ENCODE measurements around the gene GOLIM4.
"Not testable (repeated sequence)": the region's sequence is repeated elsewhere in the genome, so short reads cannot be mapped to it uniquely, and the experiment has no call there.

GOLIM4 gene

DNA sequence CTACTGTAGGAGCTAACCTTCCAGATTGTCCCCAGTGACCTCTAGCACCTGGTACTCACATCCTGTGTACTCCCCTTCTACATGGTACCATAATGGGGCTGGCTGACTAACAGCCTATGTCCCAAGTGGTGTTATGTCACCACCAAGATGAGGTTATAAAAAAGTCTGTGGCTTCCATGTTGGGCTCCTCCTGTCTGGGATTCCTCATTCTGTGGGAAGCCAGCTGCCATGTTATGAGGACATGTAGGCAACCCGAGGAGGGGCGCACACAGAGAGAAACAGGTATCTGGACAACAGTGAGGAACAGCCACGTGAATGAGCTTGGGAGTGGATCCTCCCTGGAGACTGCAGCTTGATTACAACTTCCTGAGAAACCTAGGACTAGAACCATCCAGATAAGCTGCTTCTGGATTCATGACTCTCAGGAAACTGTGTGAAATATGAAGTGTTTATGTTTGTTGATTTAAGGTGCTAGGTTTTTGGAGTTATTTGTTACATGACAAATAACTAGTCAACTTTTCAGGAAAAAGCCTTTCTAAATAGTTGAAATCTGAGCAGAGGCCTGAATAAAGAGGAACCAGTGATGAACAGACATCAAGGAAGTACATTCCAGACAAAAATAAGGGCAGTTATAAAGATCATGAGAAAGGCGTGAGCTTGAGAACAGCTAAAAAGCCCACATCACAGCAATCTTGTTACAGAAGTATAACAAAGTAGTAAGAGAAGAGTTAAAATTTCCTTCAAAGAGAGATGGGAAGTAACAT is 21.7 kb downstream of the GOLIM4 start:
- no peak for DNase-seq

DNA sequence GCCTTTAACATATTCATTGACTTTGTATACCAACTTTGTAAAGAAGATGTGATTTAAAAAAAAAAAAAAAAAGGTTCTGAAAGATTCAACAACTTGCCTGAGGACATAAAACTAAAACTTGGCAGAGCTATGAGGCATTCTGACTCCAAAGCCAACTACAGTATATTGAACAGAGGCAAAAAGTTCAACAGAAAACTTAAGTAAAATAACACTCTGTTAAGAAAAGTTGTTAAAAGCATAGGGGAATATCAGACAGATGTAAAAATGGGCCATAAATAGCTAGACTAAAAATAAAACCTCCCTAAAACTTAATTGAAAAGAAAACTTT is 23.4 kb downstream of the GOLIM4 start:
- DNase-seq: no peak

DNA sequence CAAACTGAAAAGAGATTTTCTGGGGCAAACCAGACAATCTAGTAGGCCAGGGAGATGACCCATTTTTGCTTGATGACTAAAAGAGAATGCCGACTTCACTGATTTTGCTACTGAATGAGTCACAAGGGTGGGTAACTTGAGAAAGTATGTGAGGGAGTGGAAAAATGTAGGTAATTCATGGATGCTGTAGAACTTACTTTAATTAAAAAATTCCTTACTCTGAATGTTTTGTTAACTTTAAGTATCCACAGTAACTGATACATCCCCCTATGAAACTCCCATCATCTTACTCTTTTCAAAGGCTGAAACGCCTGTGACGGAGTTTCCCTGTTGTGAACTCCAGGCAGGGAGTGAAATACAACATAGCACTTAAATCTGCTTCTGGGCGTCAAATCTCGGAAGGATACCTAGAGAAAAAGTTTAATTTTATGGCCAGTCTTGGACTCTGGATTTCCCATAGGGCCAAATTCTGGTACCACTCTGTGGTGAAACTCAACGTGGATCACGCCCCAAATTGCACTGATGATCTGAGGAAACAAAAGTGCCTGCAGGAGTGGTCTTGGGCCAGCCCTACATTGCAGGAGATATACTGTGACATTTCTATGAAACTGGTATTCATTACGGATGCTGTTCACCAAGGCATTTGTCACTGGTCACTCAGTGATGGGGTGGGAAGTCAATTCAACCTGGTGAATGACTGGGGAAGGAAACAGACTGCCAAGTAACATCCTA is 24.0 kb downstream of the GOLIM4 start:
- DNase-seq: no peak

DNA sequence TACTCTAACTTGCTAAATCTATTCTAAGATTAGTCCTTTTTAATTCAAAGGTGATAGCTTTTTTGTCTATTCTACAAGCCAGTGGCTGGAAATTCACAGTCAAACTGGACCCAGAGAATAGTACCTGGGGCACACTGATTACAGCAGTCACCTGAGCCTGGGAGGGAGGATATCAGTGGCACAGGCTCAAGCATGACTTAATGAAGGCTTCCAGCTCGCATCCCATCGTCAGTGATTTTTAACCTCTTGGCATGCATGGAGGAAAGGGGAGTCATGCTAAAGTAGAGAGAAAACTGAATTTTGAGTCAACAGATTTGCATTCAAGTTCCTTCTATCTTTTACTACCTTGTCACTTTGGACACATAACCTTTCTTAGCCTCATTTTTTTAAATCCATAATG is 24.8 kb downstream of the GOLIM4 start:
- no peak for DNase-seq

DNA sequence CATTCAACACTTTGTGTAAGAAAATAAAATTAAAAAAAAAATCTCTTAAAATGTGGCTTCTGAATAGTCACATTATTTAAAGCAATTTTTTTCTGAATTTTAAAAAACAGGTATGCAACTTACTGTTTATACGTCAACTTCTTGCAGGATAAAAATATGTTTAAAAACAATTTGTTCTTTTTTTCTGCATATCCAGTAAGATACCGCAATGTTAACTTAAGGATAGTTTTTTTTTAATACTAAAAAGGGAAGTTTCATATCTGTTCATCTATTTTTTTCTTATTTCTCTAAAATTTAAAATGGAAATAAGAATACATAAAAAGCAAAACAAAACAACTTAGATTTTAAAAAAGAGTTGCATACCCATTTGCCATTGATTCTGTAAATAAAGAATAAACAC is 27.4 kb downstream of the GOLIM4 start:
- no peak for DNase-seq

DNA sequence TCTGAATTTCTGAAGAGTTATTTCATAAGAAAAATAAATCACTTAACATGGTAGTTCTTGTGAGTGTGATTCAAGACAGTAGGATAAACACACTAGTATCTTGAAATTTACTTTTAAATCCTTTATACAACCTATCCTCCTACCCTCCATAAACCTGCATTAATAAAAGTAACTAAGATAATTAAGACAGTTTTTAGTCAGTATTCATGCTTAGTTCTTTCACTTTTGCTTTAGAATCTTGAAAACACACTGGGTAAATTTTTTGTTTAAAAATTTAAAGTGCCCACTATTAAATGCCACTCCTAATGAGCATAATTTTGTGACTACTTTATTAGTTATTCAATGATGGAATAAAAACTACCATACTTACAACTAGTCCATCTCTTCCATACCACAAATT is 28.8 kb downstream of the GOLIM4 start:
- DNase-seq: no peak

DNA sequence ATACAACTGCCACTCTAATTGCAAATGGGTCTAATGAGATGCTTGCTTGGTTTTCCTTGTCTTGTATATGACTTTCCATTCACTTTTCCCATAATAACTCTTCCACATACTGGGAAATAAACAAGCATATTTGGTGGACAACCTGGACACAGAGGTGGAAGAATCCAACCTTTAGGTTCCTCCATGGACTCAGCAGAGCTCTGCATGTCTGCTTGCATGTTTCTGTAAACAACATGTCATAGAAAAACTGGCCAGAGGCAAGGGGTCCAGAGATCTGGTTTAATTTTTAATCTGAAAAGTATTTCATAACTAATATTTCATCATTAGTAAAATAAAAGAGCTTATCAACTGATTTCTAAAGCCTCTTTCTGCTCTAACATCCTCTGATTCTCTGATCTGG is 30.2 kb downstream of the GOLIM4 start:
- DNase-seq: no peak

DNA sequence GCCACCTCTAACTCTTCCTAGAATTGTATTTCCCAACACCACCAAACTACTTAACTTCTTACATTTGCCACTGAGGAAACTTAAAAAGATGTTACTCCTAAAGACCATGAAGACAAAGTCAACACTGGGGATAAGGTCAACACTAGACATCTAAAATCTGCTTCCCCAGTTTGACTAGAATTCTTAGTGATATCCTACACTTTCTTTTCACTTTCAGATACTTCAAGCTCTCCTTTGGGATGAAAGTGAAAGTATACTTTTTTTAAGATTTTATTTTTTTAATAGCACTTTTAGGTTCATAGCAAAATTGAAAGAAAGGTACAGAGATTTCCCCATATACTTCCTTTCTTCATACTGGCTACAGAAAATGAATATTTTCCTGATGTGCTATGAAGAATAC is 32.6 kb downstream of the GOLIM4 start:
- no peak for DNase-seq

DNA sequence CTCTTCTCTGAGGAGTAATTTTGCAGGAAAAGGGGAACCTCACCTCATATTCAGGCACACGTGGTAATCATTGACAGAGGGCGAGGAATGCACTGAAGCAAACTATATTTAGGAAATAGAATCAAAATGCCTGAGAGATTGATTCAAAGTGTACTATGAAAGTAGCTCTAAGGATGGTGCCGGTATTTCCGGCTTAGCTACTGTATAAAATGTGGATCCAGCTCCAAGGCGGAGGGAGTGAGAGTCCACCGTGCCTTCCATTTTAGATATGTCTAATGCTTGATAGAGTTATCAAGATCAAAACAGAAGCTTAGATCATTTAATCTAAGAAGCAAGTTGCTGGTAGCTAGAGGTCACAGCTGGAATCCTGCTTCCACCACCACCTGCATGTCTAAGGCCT is 33.0 kb downstream of the GOLIM4 start:
- no peak for DNase-seq

DNA sequence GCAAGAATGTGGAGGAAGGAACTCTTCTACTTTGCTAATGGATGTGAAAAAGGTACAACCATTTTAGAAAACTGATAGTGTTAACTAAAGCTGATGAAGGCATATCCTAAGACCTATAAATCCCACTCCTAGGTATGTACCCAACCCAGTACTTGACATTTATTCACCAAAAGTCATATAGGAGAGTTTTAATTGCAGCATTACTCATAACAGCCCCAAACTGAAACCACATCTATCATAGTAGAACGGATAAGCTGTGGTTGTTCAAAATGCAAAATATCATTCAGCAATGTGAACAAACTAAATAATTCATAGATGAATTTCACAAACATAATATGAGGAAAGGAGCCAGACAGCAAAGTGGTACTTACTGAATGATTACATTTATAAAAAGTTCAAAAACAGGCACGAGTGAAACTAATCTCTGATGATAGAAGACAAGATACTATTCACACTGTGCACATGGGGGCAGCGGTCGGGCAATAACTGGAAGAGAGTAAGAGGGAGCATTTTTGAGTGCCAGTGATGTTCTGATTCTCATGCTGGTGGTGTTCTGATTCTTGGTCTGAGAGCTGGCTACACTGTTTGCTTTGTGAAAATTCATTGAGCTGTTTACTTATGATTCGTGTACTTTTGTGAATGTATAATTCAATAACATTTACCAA is 34.3 kb downstream of the GOLIM4 start:
- DNase-seq: no peak

DNA sequence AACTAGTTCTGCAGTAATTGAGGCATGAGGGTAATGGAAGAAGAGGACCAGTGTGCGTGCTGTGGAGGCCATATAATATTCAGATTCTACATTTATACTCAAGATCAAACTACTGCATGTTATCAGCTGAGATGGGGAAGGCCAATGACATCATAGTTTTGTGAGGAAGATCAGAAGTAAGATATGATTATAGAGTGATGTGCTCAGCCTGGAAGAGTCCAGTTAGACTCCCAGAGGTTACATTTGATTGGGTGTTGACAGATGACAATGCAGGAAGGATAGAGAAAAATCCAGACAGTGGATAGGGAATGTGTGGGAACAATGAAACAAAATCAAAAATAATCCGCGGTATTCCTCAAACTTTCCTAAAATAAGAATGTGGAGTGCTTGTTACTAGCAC is 35.4 kb downstream of the GOLIM4 start:
- no peak for DNase-seq

DNA sequence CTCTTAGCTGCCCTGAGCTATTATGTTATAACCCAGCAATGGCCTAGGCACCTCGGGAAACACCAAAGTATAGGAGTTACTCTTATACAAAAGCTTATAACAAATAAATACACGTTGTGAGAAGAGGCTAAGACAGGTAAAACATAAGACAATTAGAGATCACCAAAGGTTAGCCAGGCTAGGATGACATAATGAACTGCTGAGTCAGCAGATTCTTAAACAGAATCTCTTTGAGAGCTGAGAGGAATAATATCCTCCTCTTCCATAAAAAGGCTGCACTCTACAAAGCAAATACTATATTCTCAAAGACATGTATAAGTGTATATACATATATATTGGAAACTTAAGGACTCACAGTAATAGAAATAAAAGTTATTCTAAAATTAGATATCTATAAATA is 37.2 kb downstream of the GOLIM4 start:
- no peak for DNase-seq

DNA sequence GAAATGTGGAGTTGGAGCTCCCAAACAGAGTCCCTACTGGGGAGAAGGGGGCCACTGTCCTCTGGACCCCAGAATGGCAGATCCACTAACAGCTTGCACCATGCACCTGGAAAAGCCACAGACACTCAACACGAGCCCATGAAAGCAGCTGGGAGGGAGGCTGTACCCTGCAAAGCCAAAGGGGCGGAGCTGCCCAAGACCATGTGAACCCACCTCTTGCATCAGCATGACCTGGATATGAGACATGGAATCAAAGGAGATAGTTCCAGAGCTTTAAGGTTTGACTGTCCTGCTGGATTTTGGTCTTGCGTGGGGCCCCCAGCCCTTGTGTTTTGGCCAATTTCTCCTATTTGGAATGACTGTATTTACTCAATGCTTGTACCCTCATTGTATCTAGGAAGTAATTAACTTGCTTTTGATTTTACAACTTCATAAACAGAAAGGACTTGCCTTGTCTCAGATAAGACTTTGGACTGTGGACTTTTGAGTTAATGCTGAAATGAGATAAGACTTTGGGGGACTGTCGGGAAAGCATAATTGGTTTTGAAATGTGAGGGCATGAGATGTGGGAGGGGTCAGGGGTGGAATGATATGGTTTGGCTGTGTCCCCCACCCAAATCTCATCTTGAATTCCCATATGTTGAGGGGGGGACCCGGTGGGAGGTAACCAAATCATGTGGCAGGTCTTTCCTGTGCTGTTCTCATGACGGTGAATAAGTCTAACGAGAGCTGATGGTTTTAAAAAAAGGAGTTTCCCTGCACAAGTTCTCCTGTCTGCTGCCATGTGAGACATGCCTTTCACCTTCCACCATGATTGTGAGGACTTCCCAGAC is 39.1 kb downstream of the GOLIM4 start:
- DNase-seq: not testable (repeated sequence)

DNA sequence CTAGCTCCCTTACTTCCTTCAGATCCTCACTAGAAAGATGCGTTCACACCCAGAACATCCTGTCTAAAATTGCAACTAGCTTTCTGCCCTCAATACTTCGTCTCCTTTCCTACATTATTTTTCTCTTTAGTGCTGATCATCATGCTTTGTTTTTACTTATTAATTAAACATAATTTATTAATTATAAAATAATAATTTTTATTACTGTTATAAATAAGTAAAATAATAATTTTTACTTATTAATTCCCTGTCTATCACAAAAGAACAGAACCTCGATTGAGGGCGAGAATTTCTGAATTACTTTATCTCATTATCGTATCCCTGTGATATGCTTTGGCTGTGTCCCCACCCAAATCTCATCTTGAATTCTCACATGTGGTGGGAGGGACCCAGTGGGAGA is 41.3 kb downstream of the GOLIM4 start:
- no peak for DNase-seq

DNA sequence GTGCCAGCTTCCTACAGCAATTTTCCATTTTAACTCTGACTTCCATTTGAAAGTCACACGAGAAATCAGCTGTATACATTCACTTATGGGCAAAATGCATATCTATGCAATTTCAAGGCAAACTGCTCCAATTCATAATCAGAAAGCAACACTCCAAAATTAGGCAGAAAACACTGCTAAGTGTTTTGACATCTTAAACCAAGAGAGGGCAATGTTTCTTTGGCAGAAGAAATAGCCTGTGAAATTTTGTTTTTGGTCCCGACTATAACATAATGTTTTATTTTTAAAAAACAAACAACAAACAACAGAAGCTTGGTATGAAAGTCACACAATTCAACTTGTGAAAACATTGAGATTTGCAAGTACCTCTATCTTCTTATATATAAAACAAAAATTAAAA is 42.6 kb downstream of the GOLIM4 start:
- no peak for DNase-seq

DNA sequence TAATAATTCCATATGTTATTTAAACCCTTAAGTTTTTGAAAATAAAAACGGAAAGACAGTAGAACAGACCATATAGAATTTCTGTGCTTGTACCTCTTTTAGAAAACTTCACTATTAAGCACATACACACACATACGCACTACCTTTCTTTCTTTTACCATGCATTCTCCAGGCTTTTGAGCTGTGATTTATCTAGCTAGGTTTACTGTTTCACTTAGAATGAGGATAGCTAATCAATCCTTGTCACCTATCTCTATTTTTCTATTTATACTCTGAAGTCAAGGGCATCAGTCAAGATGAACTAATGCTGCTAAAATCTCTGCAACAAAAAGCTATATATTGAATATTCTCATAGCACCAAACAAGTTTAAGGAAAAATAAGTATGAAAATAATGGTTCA is 43.2 kb downstream of the GOLIM4 start:
- DNase-seq: no peak

DNA sequence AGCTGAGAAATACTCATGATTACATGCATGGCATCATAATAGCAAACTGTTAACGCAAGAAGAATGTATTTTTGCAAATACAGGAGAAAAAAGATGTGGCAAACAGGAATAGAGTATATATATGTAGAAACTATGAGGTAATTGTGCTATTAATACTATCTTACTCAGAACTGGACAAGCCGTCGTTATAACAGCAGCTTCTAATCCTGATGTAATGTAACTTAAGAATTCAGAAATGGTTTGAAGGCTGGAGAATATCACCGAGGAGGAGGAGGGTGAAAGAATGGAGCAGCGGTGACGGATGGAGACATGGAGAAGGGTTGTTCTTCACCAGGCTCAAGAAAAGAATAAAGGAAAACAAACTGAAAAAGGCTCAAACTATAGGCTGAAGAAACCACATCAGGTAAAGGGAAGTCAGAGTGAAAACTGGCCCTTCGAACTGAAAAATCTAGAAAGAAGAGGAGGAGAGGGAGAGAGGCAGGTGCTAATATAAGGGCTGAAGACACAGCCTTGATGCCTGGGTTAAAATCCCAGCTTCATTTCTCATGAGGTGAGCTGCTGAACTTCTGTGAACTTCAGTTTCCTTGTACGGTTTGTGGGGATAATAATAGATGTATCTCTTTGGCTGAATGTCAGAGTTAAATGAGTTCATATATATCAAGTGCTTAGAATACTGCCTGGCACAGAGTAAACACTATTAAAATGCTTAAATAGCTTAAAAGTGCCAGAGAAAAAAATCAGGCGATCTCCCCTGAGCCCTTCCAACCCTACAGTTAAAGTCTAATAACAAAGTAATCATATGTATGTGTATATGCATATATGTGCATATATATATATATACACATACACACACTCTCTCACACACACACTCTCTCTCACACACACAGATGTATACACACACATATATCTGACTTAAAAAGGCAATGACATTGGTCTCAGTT is 43.9 kb downstream of the GOLIM4 start:
- no peak for DNase-seq

DNA sequence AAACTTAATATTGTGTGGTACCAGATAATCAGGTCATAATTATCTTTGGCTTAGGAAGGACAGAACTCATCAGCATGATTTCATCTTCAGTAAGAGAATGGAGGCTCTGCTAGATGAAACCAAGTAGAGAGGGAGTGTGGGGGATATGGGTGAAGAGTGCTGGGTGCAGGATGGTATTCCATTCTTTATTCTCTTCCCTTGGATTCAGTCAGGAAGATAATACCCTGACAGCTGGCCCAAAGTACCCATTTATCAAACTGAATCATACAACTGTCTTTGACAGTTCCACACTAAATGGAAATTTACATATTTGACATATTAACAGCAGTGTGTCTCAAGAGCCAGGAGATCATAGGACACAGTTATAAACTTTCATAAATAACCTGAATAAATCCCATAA is 44.7 kb downstream of the GOLIM4 start:
- DNase-seq: no peak

DNA sequence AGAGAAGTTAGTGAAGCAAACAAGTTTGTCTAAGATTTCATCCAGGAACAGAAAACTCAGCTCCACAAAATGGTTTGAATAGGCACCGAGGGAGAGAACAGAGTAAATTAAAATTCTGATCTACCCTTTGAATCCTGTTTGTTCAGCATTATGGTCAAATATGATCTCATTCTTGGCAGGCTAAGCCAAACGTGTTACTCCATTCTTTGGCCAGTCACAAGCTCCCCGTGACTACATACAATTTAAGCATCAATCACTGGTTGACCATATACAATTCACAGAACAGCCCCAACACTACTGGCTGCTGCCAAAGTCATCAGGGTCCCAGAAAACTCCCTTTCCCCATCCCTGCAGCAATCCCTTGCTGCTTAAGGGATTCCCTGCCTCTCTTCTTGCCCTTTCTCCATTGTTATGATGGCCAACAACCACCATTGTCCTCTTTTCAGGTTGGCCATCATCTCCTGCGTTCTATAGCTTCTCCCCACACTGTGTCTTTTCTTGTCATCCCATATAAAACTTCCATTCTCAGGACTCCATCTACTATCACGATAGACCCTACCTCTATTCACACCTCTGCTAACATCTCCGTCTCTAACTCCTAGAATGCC is 46.3 kb downstream of the GOLIM4 start:
- no peak for DNase-seq

DNA sequence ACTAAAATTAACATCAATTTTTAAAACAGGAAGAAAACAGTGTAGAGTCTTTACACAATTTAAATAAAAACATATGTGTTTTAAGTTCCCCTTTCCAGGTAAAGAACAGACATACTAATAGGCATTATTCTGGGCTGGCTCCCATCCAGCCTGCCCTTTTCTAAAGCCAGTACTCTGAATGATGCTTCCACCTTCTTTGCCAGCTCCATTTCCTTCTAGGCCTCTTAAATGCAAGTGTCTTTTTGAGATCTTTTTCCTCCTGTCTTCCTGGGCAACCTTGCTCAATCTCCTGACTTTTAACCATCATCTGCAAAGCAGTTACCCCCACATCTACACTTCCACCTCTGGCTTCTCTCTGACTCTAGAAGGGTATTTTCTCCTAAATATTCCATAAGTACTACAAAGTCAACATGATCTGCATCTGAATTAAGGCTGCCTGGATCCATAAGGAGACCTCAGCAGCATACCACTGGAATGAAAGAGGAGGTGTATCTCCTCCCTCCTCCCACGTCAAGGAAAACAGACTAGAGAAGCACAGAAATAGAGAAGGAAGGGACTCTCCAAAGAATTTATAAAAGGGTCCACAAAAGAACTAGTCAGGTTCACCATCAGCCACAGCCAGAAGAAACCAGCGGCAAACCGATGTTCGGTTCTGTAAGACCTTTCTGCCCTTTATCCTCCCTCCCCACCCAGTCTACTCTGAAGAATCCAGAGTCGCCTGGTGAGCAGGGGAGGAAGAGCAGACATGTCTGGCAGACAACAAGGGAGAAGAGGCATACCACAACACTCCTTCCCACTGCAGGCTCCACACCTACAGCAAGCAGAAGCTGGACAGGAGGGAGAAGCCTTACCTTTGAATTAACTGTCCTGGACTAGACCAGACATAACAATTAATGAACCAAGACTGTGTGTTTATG is 47.1 kb downstream of the GOLIM4 start:
- no peak for DNase-seq

DNA sequence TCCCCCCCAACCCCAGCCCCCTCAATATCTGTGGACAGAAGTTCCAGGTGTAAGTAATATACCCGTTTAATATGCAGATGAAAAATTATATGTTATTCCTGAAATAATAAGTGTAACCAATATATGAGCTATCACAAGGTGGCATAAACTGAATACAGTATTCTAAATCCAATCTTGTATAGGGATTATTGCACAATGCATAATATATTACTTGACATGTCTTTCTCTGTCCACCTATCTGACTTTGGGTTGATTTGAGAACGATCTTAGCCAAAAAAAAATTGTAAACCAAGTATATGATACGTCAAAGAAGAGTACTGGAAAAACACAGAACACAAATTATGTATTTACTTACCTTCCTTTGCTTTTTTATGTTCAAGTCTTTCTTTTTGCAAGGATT is 47.8 kb downstream of the GOLIM4 start:
- DNase-seq: no peak

Data from NCI-H748 treated with DMSO at 0.1 percent for 48 hours (cell line).